ENCODE data around the gene CXCL6. TPM values are rescaled to one million over a fixed set of nuclear protein-coding genes. Genes with fewer than 3 reads are reported as not detected.

CXCL6 gene
- total and polyA plus RNA-seq, 9 donors, result 0.12 to 1.5 (median 0.17) TPM; not detected in 2

GRCh38 chr4:73868206-73869129, 32.0 kb downstream of the CXCL6 start:
- H3K36me3 ChIP-seq, result no peaks in the 10 kb centered on the region
- H3K27ac ChIP-seq, result no peak overlapping the region
- H3K4me1 ChIP-seq (ENCODE audit: insufficient read depth), result peaks cover 4% of the 10 kb centered on the region
- no peaks in the 10 kb centered on the region for H3K9me3 ChIP-seq
- peak overlapping the region; percentile 43 for H3K4me3 ChIP-seq
- H3K27me3 ChIP-seq, result no peaks in the 10 kb centered on the region
- WGBS, 3 donors, result 24 to 29% (median 27%) methylated on average over 16 of the region's 16 CpGs
- DNase-seq, result no peak
- intact Hi-C loops (cut with DNase I), result no loop called here
- TF ChIP-seq CTCF (IDR thresholded peaks at IDR 0.05), result no peak
- TF ChIP-seq EP300 (IDR thresholded peaks at IDR 0.05), result no peak
- TF ChIP-seq POLR2A (IDR thresholded peaks at IDR 0.05), result no peak

GRCh38 chr4:73869130-73870055, 32.9 kb downstream of the CXCL6 start, which contains the start of gene CXCL1:
TSS of gene CXCL1 (plus strand) at chr4:73869393. CDS start at chr4:73869471, 78 bp downstream.
- H3K27me3 ChIP-seq, result no peaks in the 10 kb centered on the region
- peak in 3 of 5 donors; percentile 18 to 42 (median 28) for DNase-seq
- no peak within 1 kb of the TSS for H3K27ac ChIP-seq
- H3K4me3 ChIP-seq, result peak within 1 kb of the TSS; percentile 43
- intact Hi-C loops (cut with DNase I), result no loop called here
- TF ChIP-seq CTCF (IDR thresholded peaks at IDR 0.05), result no peak
- no peak for TF ChIP-seq POLR2A (IDR thresholded peaks at IDR 0.05)
- no peak for TF ChIP-seq EP300 (IDR thresholded peaks at IDR 0.05)
- no peaks in the 10 kb centered on the region for H3K36me3 ChIP-seq
- peaks cover 4% of the 10 kb centered on the region for H3K4me1 ChIP-seq (ENCODE audit: insufficient read depth)
- no peaks in the 10 kb centered on the region for H3K9me3 ChIP-seq
- 9 to 13% (median 10%) methylated on average over 44 to 61 of the region's 61 CpGs for WGBS, 3 donors

- TF ChIP-seq POLR2A (IDR thresholded peaks at IDR 0.05) (no peak), CTCF (IDR thresholded peaks at IDR 0.05) (no peak), EP300 (IDR thresholded peaks at IDR 0.05) (no peak)
- no peaks in the 10 kb centered on the region for H3K9me3 ChIP-seq
- H3K27ac ChIP-seq, result no peak overlapping the region
- intact Hi-C loops (cut with DNase I), result no loop called here
- H3K27me3 ChIP-seq, result no peaks in the 10 kb centered on the region
- no peak overlapping the region for H3K4me3 ChIP-seq
- no peak for DNase-seq
- 83 to 90% (median 87%) methylated on average over 3 of the region's 3 CpGs for WGBS, 3 donors
- no peaks in the 10 kb centered on the region for H3K36me3 ChIP-seq
- peaks cover 4% of the 10 kb centered on the region for H3K4me1 ChIP-seq (ENCODE audit: insufficient read depth)
These were observed 33.8 kb downstream of the CXCL6 start for GRCh38 chr4:73870260-73870659.

- no peaks in the 10 kb centered on the region for H3K27me3 ChIP-seq
- H3K4me3 ChIP-seq, result no peak overlapping the region
- H3K9me3 ChIP-seq, result no peaks in the 10 kb centered on the region
- no peak overlapping the region for H3K27ac ChIP-seq
- peaks cover 4% of the 10 kb centered on the region for H3K4me1 ChIP-seq (ENCODE audit: insufficient read depth)
- DNase-seq, result no peak
- TF ChIP-seq POLR2A (IDR thresholded peaks at IDR 0.05), result no peak
- no peak for TF ChIP-seq CTCF (IDR thresholded peaks at IDR 0.05)
- no peak for TF ChIP-seq EP300 (IDR thresholded peaks at IDR 0.05)
- intact Hi-C loops (cut with DNase I), result no loop called here
- 89 to 100% (median 98%) methylated on average over 1 of the region's 1 CpG for WGBS, 3 donors
- no peaks in the 10 kb centered on the region for H3K36me3 ChIP-seq
These were observed 34.3 kb downstream of the CXCL6 start for GRCh38 chr4:73870768-73871167.
